ENCODE measurements around the gene UCHL1.

- no peak for TF ChIP-seq POLR2A (IDR thresholded peaks at IDR 0.05)
- TF ChIP-seq CTCF (IDR thresholded peaks at IDR 0.05 in 4 of 5, conservative IDR thresholded peaks at IDR 0.05 in 1 of 5): peak in 1 of 5 experiments; percentile 7
These were observed 41.9 kb upstream of the UCHL1 start for GRCh38 chr4:41214825-41215146.

Measured in gastrocnemius medialis (tissue), 4 donors.